ENCODE measurements around the gene EFCAB10.

EFCAB10 gene

GRCh38 chr7:105596866-105597265 lies 15.6 kb upstream of the EFCAB10 start:
- DNase-seq: no peak

DNA sequence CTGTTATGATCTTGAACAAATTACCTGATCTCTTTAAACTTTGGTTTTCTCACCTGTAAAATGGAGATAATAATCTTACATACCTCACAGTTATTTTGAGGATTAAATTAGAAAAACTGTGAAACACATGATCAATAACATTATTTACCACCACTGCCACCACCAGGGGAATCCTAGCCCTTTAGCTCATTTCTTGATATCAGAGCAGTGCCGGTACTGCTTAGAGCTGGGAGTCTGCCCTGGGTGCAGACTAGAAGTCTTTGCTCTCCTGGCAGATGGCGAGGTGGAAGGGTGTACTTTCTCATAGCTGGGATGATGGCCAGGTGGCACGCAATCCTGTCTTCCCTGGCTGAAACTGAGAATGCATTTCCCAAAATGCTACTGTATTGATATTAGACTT lies 12.7 kb upstream of the EFCAB10 start:
- no peak for DNase-seq

DNA sequence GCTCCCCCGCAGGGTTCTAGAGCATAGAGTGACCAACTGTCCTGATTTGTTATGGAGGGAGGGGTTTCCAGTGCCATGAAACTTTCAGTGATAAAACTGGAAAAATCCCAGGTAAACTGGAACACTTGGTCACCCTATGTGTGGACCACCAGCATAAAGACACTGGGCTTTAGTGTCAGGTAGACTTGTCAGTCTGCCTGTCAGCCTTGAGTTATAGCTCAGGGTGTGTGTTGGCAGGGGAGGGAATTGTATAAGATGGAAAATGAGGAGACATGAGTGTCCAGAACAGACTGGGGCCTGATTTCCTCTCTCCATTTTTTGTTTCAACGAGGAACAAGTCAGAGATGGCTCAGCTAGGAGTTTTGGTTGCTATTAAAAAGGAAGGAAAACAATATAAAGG lies 10.2 kb upstream of the EFCAB10 start:
- DNase-seq: no peak

DNA sequence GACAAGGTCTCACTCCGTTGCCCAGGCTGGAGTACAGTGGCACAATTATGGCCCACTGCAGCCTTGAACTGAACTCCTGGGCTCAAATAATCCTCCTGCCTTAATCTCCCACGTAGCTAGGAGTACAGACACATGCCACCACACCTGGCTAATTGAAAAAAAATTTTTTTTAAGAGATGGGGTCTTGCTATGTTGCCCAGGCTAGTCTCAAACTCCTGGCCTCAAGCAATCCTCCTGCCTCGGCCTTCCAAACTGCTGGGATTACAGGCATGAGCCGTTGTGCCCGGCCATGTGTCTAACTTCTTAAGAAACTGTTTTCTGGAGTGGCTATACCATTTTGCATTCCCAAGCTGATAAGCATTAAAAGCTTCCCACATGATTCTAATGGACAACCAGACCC lies 9.5 kb upstream of the EFCAB10 start:
- no peak for DNase-seq

DNA sequence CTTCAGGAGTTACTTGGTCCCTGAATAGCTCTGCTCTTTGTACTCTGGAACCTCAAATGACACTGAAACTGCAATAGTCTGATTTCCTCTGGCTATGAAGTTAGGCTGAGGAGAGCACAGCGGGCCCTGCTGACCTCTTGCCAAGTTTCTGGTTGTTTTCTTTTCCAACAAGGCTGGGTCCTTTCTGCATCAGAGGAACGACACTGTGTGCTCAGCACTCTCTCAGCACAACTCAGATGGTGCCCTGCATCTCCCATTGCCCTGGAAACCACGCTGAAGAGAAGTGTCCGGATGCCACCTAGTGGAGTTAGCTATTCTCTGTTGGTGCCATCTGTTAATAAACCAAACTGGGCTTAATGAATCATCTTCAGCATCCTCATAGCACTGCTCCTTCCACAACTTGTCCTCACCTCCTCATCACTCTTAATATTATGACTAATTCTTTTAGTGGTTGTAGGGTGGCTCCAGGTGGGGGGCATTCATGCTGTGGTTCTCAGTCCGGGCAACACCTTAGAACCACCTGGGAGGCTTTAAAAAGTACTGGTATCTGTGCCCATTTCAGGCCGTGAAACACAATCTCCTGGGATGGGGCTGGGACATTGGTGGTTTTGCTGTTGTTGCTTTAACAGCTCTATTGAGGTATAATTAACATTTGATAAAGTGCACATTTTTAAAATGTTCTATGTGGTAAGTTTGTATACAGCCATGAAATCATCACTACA lies 8.2 kb upstream of the EFCAB10 start:
- peak; percentile 77 for DNase-seq

DNA sequence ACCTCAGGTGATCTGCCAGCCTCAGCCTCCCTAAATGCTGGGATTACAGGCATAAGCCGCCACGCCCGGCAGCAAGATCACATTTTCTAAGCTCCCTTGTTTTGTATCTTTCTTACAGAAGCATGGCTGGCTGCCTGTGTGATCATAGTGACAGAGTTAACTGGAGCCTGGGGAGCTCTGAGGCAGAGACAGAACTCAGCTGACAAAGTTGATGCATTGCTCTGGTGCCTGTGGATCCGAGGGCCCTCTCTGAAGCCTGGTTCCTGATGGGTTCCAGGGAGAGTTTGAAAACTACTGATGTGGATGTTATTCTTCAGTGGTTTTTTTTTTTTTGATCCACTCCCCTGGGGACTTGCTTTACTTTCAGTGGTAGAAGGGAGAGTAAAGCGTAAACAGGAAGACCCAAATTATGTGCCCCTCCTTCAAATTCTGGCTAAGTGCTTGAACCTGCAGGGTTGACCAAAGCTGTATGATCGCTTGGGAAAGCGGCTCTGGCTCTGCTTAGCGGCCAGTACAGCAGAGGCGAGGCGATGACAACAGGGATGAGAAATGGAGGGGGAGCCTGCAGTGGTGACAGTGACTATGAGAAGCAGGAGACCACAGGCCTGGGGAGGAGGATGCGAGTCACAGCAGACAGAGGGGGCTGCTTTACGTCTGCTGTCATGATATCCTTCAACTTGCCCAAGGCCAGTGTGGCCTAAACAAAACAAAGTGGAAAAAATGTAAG lies 6.8 kb upstream of the EFCAB10 start:
- peak; percentile 54 for DNase-seq

DNA sequence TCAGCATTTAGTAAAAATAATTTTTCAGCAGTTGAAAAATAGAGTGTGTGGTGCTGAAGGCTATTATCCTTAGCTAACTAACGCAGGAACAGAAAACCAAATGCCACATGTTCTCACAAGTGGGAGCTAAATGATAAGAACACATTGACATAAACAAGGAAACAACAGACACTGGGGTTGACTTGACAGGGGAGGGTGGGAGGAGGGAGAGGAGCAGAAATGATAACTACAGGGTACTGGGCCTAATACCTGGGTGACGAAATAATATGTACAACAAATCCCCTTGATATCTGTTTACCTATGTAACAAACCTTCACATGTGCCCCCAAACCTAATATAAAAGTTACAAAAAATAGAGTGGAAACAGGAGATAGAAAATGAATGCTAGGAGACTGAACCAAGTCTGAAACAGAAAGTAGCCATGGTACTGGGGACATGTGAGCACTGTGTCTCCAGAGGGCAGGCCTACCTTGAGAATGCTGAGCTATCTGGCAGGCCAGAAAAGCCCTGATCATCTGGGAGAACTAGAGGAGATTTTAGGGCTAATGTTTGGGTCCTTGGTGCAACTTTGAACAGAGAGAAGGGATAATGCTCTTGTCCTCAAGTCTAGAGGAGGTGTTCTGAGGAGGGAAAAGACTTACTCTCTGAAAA lies 4.7 kb upstream of the EFCAB10 start:
- DNase-seq: no peak

DNA sequence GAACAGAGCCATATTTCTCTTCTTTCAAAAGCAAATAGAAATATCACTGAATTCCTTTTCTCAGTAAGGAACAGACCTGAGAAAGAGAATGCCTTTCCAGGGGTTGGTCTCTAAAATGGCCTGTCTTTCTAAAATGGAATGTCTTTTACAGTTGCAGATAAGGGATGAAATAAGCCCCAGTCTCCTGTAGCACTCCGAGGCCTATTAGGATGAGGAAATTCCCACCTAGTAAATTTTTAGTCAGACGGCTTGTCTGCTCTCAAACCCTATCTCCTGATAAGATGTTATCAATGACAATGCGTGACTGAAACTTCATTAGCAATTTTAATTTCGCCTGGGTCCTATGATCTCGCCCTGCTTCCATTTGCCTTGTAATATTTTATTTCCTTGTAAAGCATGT lies 2.9 kb upstream of the EFCAB10 start:
- DNase-seq: no peak

GRCh38 chr7:105583061-105583460 lies 1.8 kb upstream of the EFCAB10 start:
- no peak for DNase-seq

GRCh38 chr7:105580022-105580740 lies 1.1 kb downstream of the EFCAB10 start:
- peak; percentile 14 for DNase-seq

- DNase-seq: no peak
These were observed 2.8 kb downstream of the EFCAB10 start for GRCh38 chr7:105578496-105578895.

DNA sequence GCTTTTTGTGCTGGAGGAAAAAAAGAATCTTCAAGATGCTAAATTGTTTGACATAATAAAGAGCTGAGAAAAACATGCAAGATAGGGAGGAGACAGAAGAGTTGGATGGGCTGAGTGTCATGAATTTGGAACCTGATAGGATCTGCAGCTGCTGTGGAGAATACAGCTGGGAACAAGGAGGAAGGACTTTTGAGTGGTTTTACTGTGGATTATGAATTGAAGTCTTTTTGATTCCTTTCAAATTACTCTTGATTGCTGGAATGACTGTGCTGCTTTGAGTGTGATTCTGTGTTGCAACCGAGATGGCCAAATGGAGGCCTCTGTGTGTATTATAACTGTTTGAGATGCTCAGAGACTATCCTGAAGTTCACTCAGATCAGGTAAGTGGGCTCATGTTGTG lies 4.0 kb downstream of the EFCAB10 start:
- DNase-seq: no peak

- DNase-seq: no peak
These were observed 9.4 kb downstream of the EFCAB10 start for GRCh38 chr7:105571891-105572290.

- no peak for DNase-seq
These were observed 13.5 kb downstream of the EFCAB10 start for GRCh38 chr7:105567821-105568220.

DNA sequence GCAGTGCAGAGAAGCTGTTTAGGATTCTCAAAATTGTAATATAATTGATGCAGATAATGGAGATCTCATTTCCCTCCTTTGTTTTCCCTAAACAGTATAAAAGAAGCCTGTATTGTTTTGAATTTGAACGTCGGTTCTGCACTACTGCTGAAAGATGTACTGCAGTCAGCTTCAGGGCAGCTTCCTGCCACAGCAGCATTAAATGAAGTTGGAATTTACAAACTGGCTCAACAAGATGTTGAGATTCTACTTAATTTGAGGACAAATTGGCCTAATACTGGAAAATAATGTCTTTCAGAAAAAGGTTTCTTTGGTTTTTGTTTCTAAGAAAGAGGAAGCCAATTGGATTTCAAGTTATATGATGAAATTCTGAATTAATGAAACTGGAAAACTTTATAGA lies 14.3 kb downstream of the EFCAB10 start:
- DNase-seq: no peak

- no peak for DNase-seq
These were observed 16.1 kb downstream of the EFCAB10 start for GRCh38 chr7:105565190-105565589.

GRCh38 chr7:105559926-105560325 lies 21.4 kb downstream of the EFCAB10 start:
- no peak for DNase-seq

DNA sequence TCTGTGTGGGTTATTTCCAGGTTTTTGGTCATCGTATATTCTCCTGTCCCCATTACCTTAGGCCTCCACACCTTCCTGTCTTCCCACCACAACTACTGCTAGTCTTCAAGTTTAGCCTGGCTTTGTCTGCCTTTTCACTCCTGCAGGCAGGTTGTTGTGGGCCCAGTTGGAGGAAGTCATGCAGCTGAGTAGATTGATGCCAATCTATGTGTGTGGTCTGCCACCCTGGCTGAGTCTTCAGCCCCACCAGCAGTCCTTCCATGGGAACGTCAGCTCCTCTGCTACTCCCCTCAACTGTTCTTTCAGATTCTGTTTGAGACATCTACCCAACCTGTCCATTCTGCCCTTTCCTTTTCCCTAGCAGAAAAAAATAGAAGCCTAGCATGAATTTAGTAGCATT lies 43.0 kb downstream of the EFCAB10 start:
- no peak for DNase-seq

GRCh38 chr7:105532709-105533460 lies 48.4 kb downstream of the EFCAB10 start:
- no peak for DNase-seq

- peak; percentile 88 for DNase-seq
These were observed 49.3 kb downstream of the EFCAB10 start, which contains the start of gene RINT1 for GRCh38 chr7:105531792-105532671. RINT1 (plus strand) TSS chr7:105532201; CDS start chr7:105532316, 115 bp downstream.

DNA sequence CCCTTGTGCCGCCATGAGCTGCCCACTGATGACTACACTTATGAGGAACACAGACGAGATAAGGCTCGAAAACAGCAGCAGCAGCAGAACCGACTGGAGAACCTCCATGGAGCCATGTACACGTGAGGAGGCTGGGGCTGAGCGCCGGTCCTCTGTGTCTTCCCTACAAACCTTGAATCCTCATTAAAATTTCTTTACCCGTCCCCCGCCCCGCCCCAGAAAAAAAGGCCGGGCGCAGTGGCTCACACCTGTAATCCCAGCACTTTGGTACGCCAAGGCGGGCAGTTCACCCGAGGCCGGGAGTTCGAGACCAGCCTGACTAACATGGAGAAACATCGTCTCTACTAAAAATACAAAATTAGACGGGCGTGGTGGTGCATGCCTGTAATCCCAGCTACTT lies 50.7 kb downstream of the EFCAB10 start:
- DNase-seq: no peak

GRCh38 chr7:105530126-105530525 lies 51.2 kb downstream of the EFCAB10 start:
- no peak for DNase-seq

Data from fibroblast of upper back skin (primary cell).